ENCODE measurements around the gene PRKN.
A peak's percentile ranks its signal among the peaks of the same experiment; 100 is the strongest.

PRKN gene

GRCh38 chr6:161626132-161626676 is 1101.4 kb downstream of the PRKN start:
- DNase-seq, result no peak

- no peak for DNase-seq
These were observed 1103.5 kb downstream of the PRKN start for GRCh38 chr6:161624111-161624510.

GRCh38 chr6:161622779-161623178 is 1104.8 kb downstream of the PRKN start:
- DNase-seq, result no peak

GRCh38 chr6:161618831-161619454 is 1108.6 kb downstream of the PRKN start:
- peak; percentile 11 for DNase-seq

DNA sequence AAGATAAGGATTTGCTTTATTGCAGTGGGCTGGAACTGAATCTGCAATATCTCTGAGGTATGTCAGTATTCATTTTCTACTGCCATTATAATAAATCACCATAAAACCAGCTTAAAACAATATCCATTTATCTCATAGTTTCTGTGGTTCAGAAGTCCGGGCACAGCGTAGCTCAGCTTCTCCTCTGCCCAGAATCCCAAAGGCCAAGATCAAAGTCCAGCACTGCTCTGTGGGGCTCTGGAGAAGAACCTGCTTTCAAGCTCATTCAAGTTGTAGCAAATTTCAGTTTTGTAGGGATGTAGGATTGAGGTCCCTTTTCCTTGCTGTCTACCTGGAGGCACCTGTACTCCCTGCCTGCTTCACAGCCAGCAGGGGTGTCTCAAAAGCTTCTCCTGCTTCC is 1113.9 kb downstream of the PRKN start:
- no peak for DNase-seq

DNA sequence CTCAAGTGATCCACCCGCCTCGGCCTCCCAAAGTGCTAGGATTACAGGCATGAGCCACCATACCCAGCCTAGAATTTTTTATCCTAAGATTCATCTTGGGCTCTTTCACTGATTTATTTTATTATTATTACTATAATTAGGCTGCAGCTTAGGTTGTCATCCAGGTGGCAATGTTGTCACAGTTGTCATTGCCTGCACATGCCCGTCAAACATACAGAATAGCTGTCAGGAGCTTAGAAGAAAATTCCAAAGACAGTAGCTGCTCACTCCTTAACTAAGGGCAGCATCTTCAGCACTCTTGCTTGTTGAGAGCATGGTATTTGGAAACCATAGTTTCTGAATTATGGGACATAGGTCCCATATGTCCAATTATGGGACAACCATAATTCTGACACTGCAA is 1118.8 kb downstream of the PRKN start:
- no peak for DNase-seq

- no peak for DNase-seq
These were observed 1119.8 kb downstream of the PRKN start for GRCh38 chr6:161607696-161608297.

DNA sequence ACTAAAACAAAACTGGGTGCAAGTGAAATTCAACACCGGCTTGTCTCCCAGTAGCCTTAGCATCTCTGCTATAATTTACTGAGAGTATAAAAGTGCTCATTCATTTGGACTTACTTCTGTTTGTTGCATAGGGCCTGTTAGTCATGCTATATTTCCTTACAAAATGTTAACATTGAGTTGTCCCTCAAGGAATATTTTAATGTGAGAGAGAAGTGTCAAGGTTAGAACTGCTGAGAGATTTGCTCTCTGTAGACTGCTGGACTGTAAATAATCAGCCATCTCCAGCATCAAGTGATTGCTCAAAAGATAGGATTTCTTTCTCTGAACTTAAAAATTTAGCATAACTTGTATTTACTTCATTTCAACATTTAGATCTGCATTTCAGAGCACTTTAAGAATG is 1125.2 kb downstream of the PRKN start:
- no peak for DNase-seq

- no peak for DNase-seq
These were observed 1128.7 kb downstream of the PRKN start for GRCh38 chr6:161598896-161599295.

GRCh38 chr6:161596807-161597520 is 1130.6 kb downstream of the PRKN start:
- DNase-seq, result no peak

DNA sequence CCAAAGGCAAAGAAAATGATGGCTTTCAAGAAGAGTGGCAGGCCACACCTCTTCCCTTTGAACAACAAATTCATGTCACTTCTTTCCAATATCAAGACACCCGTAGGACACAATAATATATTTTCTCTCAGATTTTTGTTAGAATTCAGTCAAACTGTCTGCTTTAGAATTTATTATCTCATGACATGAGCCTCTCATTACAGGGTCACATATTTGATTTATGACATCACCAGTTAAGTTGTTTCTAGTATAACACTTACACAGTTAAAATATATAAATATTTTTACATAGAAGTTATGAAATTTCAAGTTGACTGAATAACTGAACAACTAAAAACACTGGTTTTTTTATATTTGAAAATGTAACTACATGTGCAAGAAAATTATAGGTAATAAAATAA is 1133.2 kb downstream of the PRKN start:
- no peak for DNase-seq

- no peak for DNase-seq
These were observed 1136.5 kb downstream of the PRKN start for GRCh38 chr6:161590961-161591627.

DNA sequence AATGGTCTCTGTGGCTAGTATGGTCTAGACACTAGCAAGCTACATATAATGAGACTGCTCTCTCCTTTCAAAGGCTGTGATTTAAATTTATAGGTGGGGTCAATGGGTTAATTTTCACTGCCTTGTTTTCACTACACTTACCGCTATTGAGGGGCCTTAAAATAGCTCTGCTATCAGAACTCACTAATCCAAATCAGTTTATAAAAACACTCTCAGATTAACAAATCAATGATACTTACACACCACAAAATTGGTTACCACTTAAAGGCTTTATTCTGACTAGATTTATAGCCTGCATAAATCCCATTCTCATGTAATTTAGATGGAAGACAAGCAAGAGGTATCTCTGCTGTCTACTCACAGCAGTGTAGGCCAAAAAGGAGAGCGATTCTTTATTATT is 1140.7 kb downstream of the PRKN start:
- DNase-seq, result peak; percentile 36

GRCh38 chr6:161584621-161585340 is 1142.8 kb downstream of the PRKN start:
- no peak for DNase-seq

DNA sequence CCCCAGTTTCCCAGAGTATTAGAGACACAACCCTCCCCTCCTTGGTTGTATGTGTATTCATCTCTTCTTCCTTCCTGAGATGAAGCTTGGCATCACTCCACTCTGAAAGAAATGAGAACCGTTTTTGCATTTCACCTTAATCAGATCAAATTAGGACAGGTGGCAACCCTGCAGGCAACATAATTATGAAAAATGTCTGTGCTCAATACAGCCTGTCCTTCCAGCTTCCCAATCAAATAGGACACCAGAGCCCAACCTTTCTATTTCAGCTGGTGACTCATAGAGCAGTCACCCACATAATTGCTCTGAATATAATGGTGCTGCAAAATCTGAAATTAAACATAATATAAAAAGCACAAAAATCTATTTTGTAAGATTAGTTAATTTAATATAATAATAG is 1143.5 kb downstream of the PRKN start:
- DNase-seq, result no peak

DNA sequence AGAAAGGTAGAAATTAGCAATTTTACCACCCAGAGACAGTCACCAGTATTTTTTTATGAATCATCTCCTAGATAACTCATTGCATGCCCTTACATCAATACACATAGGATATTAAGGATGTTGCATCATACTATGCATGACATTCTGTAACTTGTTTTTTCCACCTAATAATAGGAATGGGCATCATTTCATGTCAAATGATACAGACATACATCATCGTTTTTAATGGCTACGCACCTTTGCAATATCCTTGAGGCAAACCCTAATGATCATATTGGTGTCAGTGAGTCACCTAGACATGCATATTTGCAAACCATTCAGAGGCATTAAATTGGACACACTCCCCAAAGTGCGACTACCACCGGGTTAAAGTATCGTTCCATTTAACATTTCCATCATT is 1144.0 kb downstream of the PRKN start:
- DNase-seq, result no peak

DNA sequence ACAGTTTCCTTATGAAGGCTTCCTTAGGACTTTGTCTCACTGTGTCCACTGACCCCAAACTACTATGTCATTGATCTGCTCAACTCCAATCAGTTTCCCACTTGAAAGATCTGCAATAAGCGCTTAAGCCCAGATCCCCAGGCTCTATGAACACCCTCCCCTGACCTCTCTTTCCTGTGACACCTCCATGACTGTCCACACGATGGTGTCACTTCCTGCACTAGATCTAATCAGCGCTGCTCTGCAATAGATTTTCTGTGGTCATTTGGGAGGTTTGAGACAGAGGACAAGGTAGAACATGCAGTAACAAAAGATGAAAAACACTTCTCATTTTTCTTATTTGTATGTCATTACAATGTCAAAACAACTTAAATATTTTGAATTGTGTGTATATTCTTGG is 1149.1 kb downstream of the PRKN start:
- DNase-seq, result no peak

GRCh38 chr6:161575523-161576254 is 1151.9 kb downstream of the PRKN start:
- DNase-seq, result no peak

DNA sequence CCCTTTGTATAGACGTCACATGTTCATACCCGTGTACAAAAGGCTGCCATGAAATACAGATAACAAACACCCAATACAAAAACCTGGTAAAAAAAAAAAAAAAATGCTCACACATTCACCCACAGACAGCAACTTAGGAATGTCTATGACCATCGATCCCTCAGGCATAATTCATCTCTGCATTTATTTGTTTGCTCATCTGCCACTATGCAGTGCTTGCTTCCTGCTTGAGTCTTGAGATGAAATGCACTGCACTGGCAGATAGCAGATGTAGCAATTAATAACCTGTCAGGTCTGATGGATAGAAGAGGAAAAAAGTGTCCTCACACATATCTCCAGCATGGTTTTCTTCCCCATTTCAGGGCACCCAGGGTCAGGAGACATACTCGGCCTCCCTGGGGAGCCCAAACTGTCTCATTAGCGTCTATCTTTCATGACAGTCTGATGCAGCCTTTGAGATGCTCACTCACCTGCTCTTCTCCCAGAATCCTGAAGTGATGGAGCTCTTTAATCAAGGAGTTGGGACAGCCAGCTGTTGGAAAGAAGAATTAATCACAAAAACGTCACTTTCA is 1158.6 kb downstream of the PRKN start:
- DNase-seq, result no peak

DNA sequence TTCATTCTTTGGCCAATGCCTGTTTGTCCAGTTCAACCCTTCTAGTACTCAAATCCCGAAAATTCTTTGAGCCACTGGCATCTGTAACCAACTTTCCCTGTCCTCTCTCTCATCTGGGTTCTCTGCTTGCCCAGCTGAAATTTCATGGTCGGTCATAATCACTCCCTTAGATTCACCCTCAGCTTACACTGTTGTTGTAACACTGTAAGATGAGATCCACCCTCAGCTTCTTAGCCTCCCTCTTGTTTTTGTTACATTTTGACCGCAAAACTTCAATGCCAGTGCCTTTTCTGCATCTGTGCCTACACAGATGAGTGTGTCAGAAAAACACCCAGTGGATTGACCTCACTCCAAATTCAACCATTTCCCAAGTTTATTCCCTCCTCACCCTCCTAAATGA is 1162.6 kb downstream of the PRKN start:
- DNase-seq, result no peak

- no peak for DNase-seq
These were observed 1165.7 kb downstream of the PRKN start for GRCh38 chr6:161561908-161562307.
